MCF 10A (cell line): ENCODE results near the gene YDJC. TPM values are rescaled to one million over a fixed set of nuclear protein-coding genes. Genes with fewer than 3 reads are reported as not detected.

Experiments used
- BruUV-seq: library from RNA; stranded (reverse); fragments of 400-500 nt; replicated peaks from 2 replicates; lab custom pipeline; 2021; lab: Mats Ljungman, UMichigan
- CTCF ChIA-PET: fragments of 300-600 bp; sonication (Branson Sonifier 250); formaldehyde crosslinking; extraction: SDS; loops from one replicate; lab custom pipeline; 2021; ENCODE audit warnings: antibody characterized with exemption, inconsistent platforms; lab: Yijun Ruan, JAX
- POLR2A ChIA-PET: fragments of 300-600, 350-650 bp; sonication (Branson Sonifier 250); formaldehyde crosslinking; extraction: SDS; loops from one replicate; lab custom pipeline; 2020; ENCODE audit warnings: antibody characterized with exemption, inconsistent platforms; lab: Yijun Ruan, JAX
- DNase-seq: peaks from one replicate; pipeline ENCODE4 v3.0.0-alpha.2; 2018; ENCODE audit not compliant: unreplicated experiment
- H3K27ac Mint-ChIP-seq: one replicate; pipeline ENCODE4 v1.8.0; 2022; ENCODE audit warnings: mild to moderate bottlenecking, low read depth, mixed read lengths; ENCODE audit not compliant: unreplicated experiment
- H3K27me3 Mint-ChIP-seq: one replicate; pipeline ENCODE4 v1.8.0; 2022; ENCODE audit warnings: mixed read lengths; ENCODE audit not compliant: insufficient read depth, unreplicated experiment
- H3K36me3 Mint-ChIP-seq: one replicate; pipeline ENCODE4 v1.8.0; 2022; ENCODE audit warnings: mild to moderate bottlenecking, moderate library complexity, mixed read lengths; ENCODE audit not compliant: insufficient read depth, unreplicated experiment
- H3K4me1 Mint-ChIP-seq: one replicate; pipeline ENCODE4 v1.8.0; 2022; ENCODE audit warnings: mixed read lengths; ENCODE audit not compliant: insufficient read depth, unreplicated experiment
- H3K4me3 Mint-ChIP-seq: one replicate; pipeline ENCODE4 v1.8.0; 2022; ENCODE audit warnings: mild to moderate bottlenecking, moderate library complexity, mixed read lengths; ENCODE audit not compliant: unreplicated experiment
- H3K9me3 Mint-ChIP-seq: one replicate; pipeline ENCODE4 v1.8.0; 2022; ENCODE audit warnings: mixed read lengths; ENCODE audit not compliant: unreplicated experiment
- intact Hi-C: fragments of 100-400 bp; cut with micrococcal nuclease; formaldehyde crosslinking; loops from 2 replicates; pipeline ENCODE4 v1.14.1; 2022
- total RNA-seq: library from RNA; stranded (reverse); gene quantifications from 2 replicates; pipeline ENCODE4 v1.2.3, GENCODE V29; 2022
- TF ChIP-seq, protein P1 (sequence below): fragments of 200-600 bp; IDR thresholded peaks from one replicate; pipeline ENCODE4 v1.8.0; 2022; ENCODE audit warnings: antibody characterized with exemption, mild to moderate bottlenecking; ENCODE audit not compliant: unreplicated experiment

The YDJC gene
- total RNA-seq, 1 experiment from 2014 or later: 83.5 TPM

DNA sequence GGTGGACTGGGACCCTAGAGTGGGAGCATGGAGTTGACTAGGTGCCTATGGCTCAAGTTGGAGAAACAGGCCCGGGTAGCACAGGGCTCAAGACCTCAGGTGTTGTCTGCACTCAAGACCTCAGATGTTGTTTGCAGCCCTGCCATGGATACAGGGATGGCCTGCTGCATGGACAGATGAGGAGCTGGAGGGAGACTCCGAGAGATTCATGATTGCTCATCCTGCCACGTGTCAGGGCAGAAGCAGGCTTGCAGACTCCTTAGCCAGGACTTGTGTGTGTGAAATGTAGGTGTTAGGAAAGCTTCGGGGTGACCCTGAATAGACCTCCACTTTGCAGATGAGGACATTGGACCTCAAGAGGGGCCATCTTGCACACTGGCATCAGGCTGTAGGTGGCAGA is 3.7 kb upstream of the YDJC start:
- TF ChIP-seq, protein P1, sequence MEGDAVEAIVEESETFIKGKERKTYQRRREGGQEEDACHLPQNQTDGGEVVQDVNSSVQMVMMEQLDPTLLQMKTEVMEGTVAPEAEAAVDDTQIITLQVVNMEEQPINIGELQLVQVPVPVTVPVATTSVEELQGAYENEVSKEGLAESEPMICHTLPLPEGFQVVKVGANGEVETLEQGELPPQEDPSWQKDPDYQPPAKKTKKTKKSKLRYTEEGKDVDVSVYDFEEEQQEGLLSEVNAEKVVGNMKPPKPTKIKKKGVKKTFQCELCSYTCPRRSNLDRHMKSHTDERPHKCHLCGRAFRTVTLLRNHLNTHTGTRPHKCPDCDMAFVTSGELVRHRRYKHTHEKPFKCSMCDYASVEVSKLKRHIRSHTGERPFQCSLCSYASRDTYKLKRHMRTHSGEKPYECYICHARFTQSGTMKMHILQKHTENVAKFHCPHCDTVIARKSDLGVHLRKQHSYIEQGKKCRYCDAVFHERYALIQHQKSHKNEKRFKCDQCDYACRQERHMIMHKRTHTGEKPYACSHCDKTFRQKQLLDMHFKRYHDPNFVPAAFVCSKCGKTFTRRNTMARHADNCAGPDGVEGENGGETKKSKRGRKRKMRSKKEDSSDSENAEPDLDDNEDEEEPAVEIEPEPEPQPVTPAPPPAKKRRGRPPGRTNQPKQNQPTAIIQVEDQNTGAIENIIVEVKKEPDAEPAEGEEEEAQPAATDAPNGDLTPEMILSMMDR: no peak
- BruUV-seq: no TSS peak
- H3K4me3 Mint-ChIP-seq: no peak overlapping the region
- no peaks in the 10 kb centered on the region for H3K27me3 Mint-ChIP-seq
- H3K36me3 Mint-ChIP-seq: peaks cover 7% of the 10 kb centered on the region
- POLR2A ChIA-PET: no interaction called here
- H3K4me1 Mint-ChIP-seq: no peaks in the 10 kb centered on the region
- no peak for DNase-seq
- CTCF ChIA-PET: interaction anchor here (0.6 to 0.9 kb wide), 3 partner anchors 10 to 1089 kb away, joined by 3 to 4 read pairs (median 3); no protein-coding TSS in a partner anchor
- no peaks in the 10 kb centered on the region for H3K9me3 Mint-ChIP-seq
- intact Hi-C loops: no loop called here
- no peak overlapping the region for H3K27ac Mint-ChIP-seq

DNA sequence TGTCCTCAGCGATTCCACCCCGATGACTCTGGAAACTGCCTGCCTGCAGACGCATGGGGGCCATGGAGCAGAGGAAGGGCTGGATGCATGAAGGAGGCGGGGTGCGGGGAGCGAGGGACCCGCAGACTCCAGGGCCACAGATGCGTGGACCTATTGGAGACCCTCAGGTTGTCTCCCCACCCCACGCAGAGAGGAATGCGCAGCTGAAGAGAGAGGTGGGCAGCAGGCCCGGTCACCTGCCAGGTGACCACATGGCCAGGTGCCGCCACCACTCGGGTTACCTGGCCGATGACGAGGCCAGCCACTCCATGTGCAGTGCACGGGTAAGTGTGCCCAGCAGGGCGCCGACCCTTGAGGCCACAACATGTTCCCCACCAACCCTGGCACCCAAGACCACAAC is 3.1 kb upstream of the YDJC start:
- no peaks in the 10 kb centered on the region for H3K27me3 Mint-ChIP-seq
- DNase-seq: no peak
- TF ChIP-seq, protein P1: no peak
- POLR2A ChIA-PET: no interaction called here
- H3K4me3 Mint-ChIP-seq: no peak overlapping the region
- no TSS peak for BruUV-seq
- H3K36me3 Mint-ChIP-seq: peaks cover 12% of the 10 kb centered on the region
- H3K9me3 Mint-ChIP-seq: no peaks in the 10 kb centered on the region
- H3K27ac Mint-ChIP-seq: no peak overlapping the region
- H3K4me1 Mint-ChIP-seq: no peaks in the 10 kb centered on the region
- intact Hi-C loops: no loop called here
- CTCF ChIA-PET: interaction anchor here (5.8 kb wide), 1 partner anchor 9 kb away, joined by 69 read pairs; the partner anchor contains the start of gene SDF2L1

DNA sequence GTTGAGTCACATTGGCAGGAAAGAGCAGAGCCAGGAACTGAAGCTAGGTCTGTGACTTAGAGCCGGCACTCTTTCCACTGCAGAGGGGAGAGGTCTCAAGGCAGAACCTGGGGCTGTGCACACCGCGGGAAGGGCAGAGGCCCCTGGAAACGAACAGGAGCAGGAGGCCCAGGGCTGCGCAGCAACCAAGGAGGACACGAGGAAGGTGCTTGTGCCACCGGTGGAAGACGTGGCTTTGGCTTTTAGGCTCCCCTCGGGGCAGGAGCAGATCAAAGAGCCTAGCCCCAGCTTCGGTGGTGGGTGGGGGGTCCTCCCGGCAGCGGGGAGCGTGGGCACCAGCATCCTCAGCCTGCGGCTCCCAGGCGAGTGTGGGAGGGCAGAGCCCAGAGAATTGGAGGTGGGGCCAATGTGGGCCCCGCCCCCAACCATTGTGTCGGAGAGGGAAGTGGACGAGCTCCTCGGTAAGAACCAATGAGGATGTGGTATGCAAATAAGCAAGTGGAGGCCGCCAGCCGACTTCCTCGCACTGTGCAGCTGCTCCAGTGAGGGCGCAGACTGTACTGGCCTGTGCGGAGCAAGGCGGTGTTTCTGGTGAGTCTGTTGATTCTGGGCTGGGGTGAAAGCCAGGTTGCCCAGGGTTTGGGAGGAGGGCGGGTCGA is 2.5 kb upstream of the YDJC start, which contains the start of gene CCDC116:
TSS of gene CCDC116 (plus strand) at position 524 of the 659 bp plus-strand sequence. CDS start 422 bp downstream, outside the sequence.
- CTCF ChIA-PET: interaction anchor here (2.2 to 5.8 kb wide), 2 partner anchors 10 to 15 kb away, joined by 8 to 69 read pairs; partner anchors contain the start of gene SDF2L1
- POLR2A ChIA-PET: no interaction called here
- Mint-ChIP-seq H3K27ac (no peak within 1 kb of the TSS), H3K9me3 (no peaks in the 10 kb centered on the region), H3K4me1 (no peaks in the 10 kb centered on the region), H3K36me3 (peaks cover 18% of the 10 kb centered on the region), H3K4me3 (no peak within 1 kb of the TSS), H3K27me3 (no peaks in the 10 kb centered on the region)
- BruUV-seq: no TSS peak
- DNase-seq: no peak
- TF ChIP-seq, protein P1: no peak
- intact Hi-C loops: no loop called here

DNA sequence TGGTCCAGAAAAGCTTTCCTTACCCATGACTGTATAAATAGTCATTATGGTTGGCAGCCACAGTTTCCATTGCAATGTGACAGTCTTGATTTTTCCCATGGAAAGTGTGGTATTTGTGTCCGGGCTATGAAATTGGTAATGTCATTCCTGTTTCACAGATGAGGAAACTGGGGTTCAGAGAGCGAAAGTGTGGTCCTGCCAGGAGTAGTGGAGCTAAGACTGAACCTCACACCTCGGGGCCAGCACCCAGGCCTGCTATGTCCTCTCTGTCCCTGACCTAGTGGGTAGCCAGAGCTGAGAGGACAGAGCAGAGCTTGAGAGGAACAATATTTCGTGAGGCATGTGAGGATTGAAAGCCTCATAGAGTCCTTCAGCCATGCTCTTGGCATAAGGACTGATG is 1.2 kb upstream of the YDJC start:
- H3K36me3 Mint-ChIP-seq: peaks cover 32% of the 10 kb centered on the region
- TF ChIP-seq, protein P1: no peak
- ChIA-PET CTCF (interaction anchor here (1.0 to 5.8 kb wide), 6 partner anchors 8 to 52 kb away, joined by 3 to 69 read pairs (median 6); partner anchors contain the start of gene SDF2L1), POLR2A (interaction anchor here (0.9 to 4.6 kb wide), 3 partner anchors 11 to 41 kb away, joined by 3 to 80 read pairs (median 3); partner anchors contain the start of gene SDF2L1)
- no peak for DNase-seq
- intact Hi-C loops: no loop called here
- H3K9me3 Mint-ChIP-seq: no peaks in the 10 kb centered on the region
- H3K27me3 Mint-ChIP-seq: no peaks in the 10 kb centered on the region
- peaks cover 8% of the 10 kb centered on the region for H3K4me1 Mint-ChIP-seq
- H3K4me3 Mint-ChIP-seq: no peak overlapping the region
- H3K27ac Mint-ChIP-seq: no peak overlapping the region
- no TSS peak for BruUV-seq
